Measurements from ENCODE around the gene ITGB5. TPM values are rescaled to one million over a fixed set of nuclear protein-coding genes. Genes with fewer than 3 reads are reported as not detected.

The ITGB5 gene
- total and polyA plus RNA-seq, 2 experiments from 2014 or later: 54.3 to 107 TPM

- peak in 1 of 2 donors; percentile 86 for DNase-seq (ENCODE audit: low read depth in 1 of 2, low spot score in 1 of 2)
- Histone ChIP-seq H3K27ac (no peak overlapping the region), H3K36me3 (peaks cover 9% of the 10 kb centered on the region)
These were observed 41.8 kb downstream of the ITGB5 start for GRCh38 chr3:124845406-124845805.

GRCh38 chr3:124843506-124844177 lies 43.5 kb downstream of the ITGB5 start:
- no peak overlapping the region for H3K27ac ChIP-seq
- peaks cover 9% of the 10 kb centered on the region for H3K36me3 ChIP-seq
- no peaks in the 10 kb centered on the region for H3K4me1 ChIP-seq (ENCODE audit: low read depth)
- no peaks in the 10 kb centered on the region for H3K27me3 ChIP-seq
- no peak for TF ChIP-seq CTCF (IDR thresholded peaks at IDR 0.05; ENCODE audit: low read depth, low read length)
- DNase-seq (ENCODE audit: low read depth in 1 of 2, low spot score in 1 of 2): no peak
- H3K9me3 ChIP-seq (ENCODE audit: low read depth): no peaks in the 10 kb centered on the region
- no peak overlapping the region for H3K4me3 ChIP-seq

More at GRCh38 chr3:124845406-124845805, 41.8 kb downstream of the ITGB5 start:
- no peaks in the 10 kb centered on the region for H3K4me1 ChIP-seq (ENCODE audit: low read depth)
- H3K9me3 ChIP-seq (ENCODE audit: low read depth): no peaks in the 10 kb centered on the region
- no peak overlapping the region for H3K4me3 ChIP-seq
- TF ChIP-seq CTCF (IDR thresholded peaks at IDR 0.05; ENCODE audit: low read depth, low read length): no peak
- no peaks in the 10 kb centered on the region for H3K27me3 ChIP-seq

- no peak overlapping the region for H3K27ac ChIP-seq
- H3K4me1 ChIP-seq (ENCODE audit: low read depth): no peaks in the 10 kb centered on the region
- no peak overlapping the region for H3K4me3 ChIP-seq
- DNase-seq (ENCODE audit: low read depth in 1 of 2, low spot score in 1 of 2): no peak
- peaks cover 9% of the 10 kb centered on the region for H3K36me3 ChIP-seq
- TF ChIP-seq CTCF (IDR thresholded peaks at IDR 0.05; ENCODE audit: low read depth, low read length): no peak
- no peaks in the 10 kb centered on the region for H3K9me3 ChIP-seq (ENCODE audit: low read depth)
- no peaks in the 10 kb centered on the region for H3K27me3 ChIP-seq
These were observed 44.1 kb downstream of the ITGB5 start for GRCh38 chr3:124843047-124843446.

- no peak for DNase-seq (ENCODE audit: low read depth in 1 of 2, low spot score in 1 of 2)
- no peak for TF ChIP-seq CTCF (IDR thresholded peaks at IDR 0.05; ENCODE audit: low read depth, low read length)
- H3K27me3 ChIP-seq: no peaks in the 10 kb centered on the region
- no peak overlapping the region for H3K4me3 ChIP-seq
- H3K4me1 ChIP-seq (ENCODE audit: low read depth): peaks cover 14% of the 10 kb centered on the region
- no peak overlapping the region for H3K27ac ChIP-seq
- no peaks in the 10 kb centered on the region for H3K9me3 ChIP-seq (ENCODE audit: low read depth)
- H3K36me3 ChIP-seq: peaks cover 5% of the 10 kb centered on the region
These were observed 45.6 kb downstream of the ITGB5 start for GRCh38 chr3:124841517-124841916.

GRCh38 chr3:124840331-124840730 lies 46.8 kb downstream of the ITGB5 start:
- TF ChIP-seq CTCF (IDR thresholded peaks at IDR 0.05; ENCODE audit: low read depth, low read length): no peak
- H3K36me3 ChIP-seq: peaks cover 5% of the 10 kb centered on the region
- H3K9me3 ChIP-seq (ENCODE audit: low read depth): no peaks in the 10 kb centered on the region
- H3K4me3 ChIP-seq: no peak overlapping the region
- peaks cover 18% of the 10 kb centered on the region for H3K4me1 ChIP-seq (ENCODE audit: low read depth)
- H3K27ac ChIP-seq: no peak overlapping the region
- no peaks in the 10 kb centered on the region for H3K27me3 ChIP-seq
- no peak for DNase-seq (ENCODE audit: low read depth in 1 of 2, low spot score in 1 of 2)
